WERI-Rb-1 (cell line): Measurements from ENCODE around the gene UXS1.

ENCODE experiments used
- DNase-seq: peaks from one replicate; pipeline ENCODE4 v3.0.0-alpha.2; 2020
- H3K27ac ChIP-seq: fragments of 250-450 bp; sonication (Bioruptor Pico); 2 replicates; pipeline ENCODE4 v1.5.1; 2020; ENCODE audit warnings: mild to moderate bottlenecking, moderate library complexity
- H3K27me3 ChIP-seq: fragments of 250-450 bp; sonication (Bioruptor Pico); 2 replicates; pipeline ENCODE4 v1.5.1; 2021; ENCODE audit warnings: mild to moderate bottlenecking, low read depth, moderate library complexity; ENCODE audit not compliant: insufficient read depth, severe bottlenecking
- H3K36me3 ChIP-seq: fragments of 250-450 bp; sonication (Bioruptor Pico); 2 replicates; pipeline ENCODE4 v1.5.1; 2020; ENCODE audit warnings: mild to moderate bottlenecking, moderate library complexity
- H3K4me3 ChIP-seq: 2 replicates; pipeline ENCODE4 v1.5.1; 2011; ENCODE audit warnings: low read depth, mild to moderate bottlenecking, control low read depth, low read length
- H3K9me3 ChIP-seq: fragments of 250-450 bp; sonication (Bioruptor Pico); 2 replicates; pipeline ENCODE4 v1.5.1; 2021; ENCODE audit warnings: mild to moderate bottlenecking, moderate library complexity; ENCODE audit not compliant: severe bottlenecking
- CTCF ChIP-seq: IDR thresholded peaks from 2 replicates; pipeline ENCODE4 v1.5.1; 2011; ENCODE audit warnings: low read depth, mild to moderate bottlenecking, control low read depth, inconsistent platforms, low read length

UXS1 gene

DNA sequence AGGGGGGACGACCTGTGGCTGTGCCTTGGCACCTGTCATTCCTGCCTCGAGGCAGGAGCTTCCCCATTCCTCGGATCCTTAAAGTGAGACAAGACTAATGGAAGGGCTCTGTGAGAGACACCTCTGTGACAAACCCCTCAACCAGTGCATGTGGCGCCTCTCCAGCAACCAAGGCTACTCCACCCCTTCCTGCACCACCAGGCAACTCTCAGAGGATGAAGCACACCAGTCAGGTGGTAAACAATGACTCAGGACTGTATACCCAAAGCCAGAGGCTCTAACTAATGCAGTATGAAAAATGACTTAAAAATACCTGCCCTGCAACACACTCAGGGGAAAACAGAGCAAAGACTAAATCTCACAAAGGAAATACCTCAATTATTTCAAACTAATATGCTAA lies 136.9 kb downstream of the UXS1 start:
- Histone ChIP-seq H3K27ac (no peak overlapping the region), H3K27me3 (no peaks in the 10 kb centered on the region), H3K9me3 (no peaks in the 10 kb centered on the region), H3K36me3 (no peaks in the 10 kb centered on the region), H3K4me3 (no peak overlapping the region)
- no peak for TF ChIP-seq CTCF
- no peak for DNase-seq

GRCh38 chr2:106054880-106055655 lies 139.0 kb downstream of the UXS1 start:
- no peak overlapping the region for H3K27ac ChIP-seq
- H3K9me3 ChIP-seq: no peaks in the 10 kb centered on the region
- H3K4me3 ChIP-seq: no peak overlapping the region
- TF ChIP-seq CTCF: no peak
- no peaks in the 10 kb centered on the region for H3K27me3 ChIP-seq
- DNase-seq: no peak
- no peaks in the 10 kb centered on the region for H3K36me3 ChIP-seq

GRCh38 chr2:106054321-106054720 lies 139.8 kb downstream of the UXS1 start:
- TF ChIP-seq CTCF: no peak
- no peaks in the 10 kb centered on the region for H3K27me3 ChIP-seq

GRCh38 chr2:106053581-106053980 lies 140.5 kb downstream of the UXS1 start:
- Histone ChIP-seq H3K36me3 (no peaks in the 10 kb centered on the region), H3K9me3 (no peaks in the 10 kb centered on the region), H3K27me3 (no peaks in the 10 kb centered on the region), H3K27ac (no peak overlapping the region), H3K4me3 (no peak overlapping the region)
- no peak for TF ChIP-seq CTCF
- DNase-seq: no peak

More at GRCh38 chr2:106054321-106054720, 139.8 kb downstream of the UXS1 start:
- Histone ChIP-seq H3K36me3 (no peaks in the 10 kb centered on the region), H3K9me3 (no peaks in the 10 kb centered on the region), H3K27ac (no peak overlapping the region), H3K4me3 (no peak overlapping the region)
- no peak for DNase-seq

DNA sequence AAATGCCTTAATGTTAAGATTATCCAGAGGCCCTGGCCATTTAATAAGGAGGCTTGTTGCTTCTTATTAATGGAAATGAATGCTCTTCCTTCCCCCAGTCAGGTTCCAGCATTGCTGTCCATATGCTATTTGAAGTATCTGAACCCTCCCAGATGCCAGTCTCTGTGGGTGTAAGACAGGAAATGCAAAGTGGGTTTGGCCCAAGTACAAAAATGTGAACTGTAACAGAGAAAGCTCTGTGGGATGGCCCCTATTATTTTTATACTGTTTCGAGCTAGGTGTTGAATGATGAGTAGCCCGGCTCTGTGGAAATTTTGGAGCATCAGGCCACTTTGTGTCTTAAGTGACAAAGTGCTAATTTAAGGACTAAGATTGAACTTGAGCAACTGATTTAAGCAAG lies 141.0 kb downstream of the UXS1 start:
- TF ChIP-seq CTCF: no peak
- Histone ChIP-seq H3K27ac (no peak overlapping the region), H3K4me3 (no peak overlapping the region), H3K36me3 (no peaks in the 10 kb centered on the region), H3K27me3 (no peaks in the 10 kb centered on the region), H3K9me3 (no peaks in the 10 kb centered on the region)
- no peak for DNase-seq

DNA sequence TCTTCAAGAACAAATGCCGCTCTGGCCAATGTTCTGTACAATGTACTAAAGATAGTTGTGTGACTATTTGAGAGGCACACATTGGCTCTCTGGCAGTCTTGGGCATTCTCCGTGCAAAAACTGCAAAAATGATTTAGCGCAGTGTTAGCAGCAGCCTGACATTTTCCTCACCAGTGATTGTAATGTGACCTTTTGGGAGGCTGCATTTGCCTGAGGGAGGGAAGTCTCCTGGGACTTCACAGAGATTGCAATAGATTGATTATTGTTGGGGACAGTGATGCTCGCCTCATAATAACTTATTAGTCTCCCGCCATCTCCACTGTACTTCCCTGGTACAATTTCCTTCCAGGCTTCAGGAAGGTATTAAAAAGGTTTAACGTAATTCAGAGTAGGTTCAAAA lies 149.2 kb downstream of the UXS1 start:
- H3K9me3 ChIP-seq: no peaks in the 10 kb centered on the region
- no peaks in the 10 kb centered on the region for H3K36me3 ChIP-seq
- no peak overlapping the region for H3K4me3 ChIP-seq
- no peak overlapping the region for H3K27ac ChIP-seq
- H3K27me3 ChIP-seq: no peaks in the 10 kb centered on the region
- TF ChIP-seq CTCF: no peak
- DNase-seq: no peak
